Keratinocyte (primary cell): ENCODE measurements around the gene NANOS2.

Experiments used
- CTCF ChIP-seq, 3 experiments: IDR thresholded peaks in 1 of 3; conservative IDR thresholded peaks in 1 of 3; optimal IDR thresholded peaks in 1 of 3; 2 replicates in 2 of 3; 3 replicates in 1 of 3; pipeline versions ENCODE3 to v1.5.1; 2011; ENCODE audit warnings: low read length in 3 of 3, mild to moderate bottlenecking in 3 of 3, moderate library complexity in 2 of 3, control low read depth in 1 of 3, inconsistent platforms in 1 of 3; ENCODE audit not compliant: insufficient read depth in 2 of 3; ENCODE audit errors: extremely low read depth in 1 of 3
- EZH2 ChIP-seq: IDR thresholded peaks from one replicate; pipeline ENCODE4 v1.6.1; 2012; ENCODE audit warnings: inconsistent platforms, mild to moderate bottlenecking, low read length, moderate library complexity

GRCh38 chr19:45919678-45920077, 5.1 kb upstream of the NANOS2 start:
- TF ChIP-seq CTCF (optimal IDR thresholded peaks at IDR 0.05 in 1 of 3, IDR thresholded peaks at IDR 0.05 in 1 of 3, conservative IDR thresholded peaks at IDR 0.05 in 1 of 3; ENCODE audit: extremely low read depth in 1 of 3, insufficient read depth in 2 of 3, low read length in 3 of 3) (no peak), EZH2 (no peak)
